Measurements from ENCODE around the gene FNDC3B.

FNDC3B gene

GRCh38 chr3:172343979-172344378, 304.6 kb downstream of the FNDC3B start:
- DNase-seq (ENCODE audit: low spot score) = no peak
- TF ChIP-seq CTCF (IDR thresholded peaks at IDR 0.05; ENCODE audit: extremely low read depth, missing control alignments) = no peak

- TF ChIP-seq CTCF (IDR thresholded peaks at IDR 0.05; ENCODE audit: extremely low read depth, missing control alignments) = no peak
Measured at GRCh38 chr3:172346161-172346560, 306.8 kb downstream of the FNDC3B start.

GRCh38 chr3:172347895-172348679, 308.7 kb downstream of the FNDC3B start:
- TF ChIP-seq CTCF (IDR thresholded peaks at IDR 0.05; ENCODE audit: extremely low read depth, missing control alignments) = no peak
- DNase-seq (ENCODE audit: low spot score) = no peak

More at GRCh38 chr3:172346161-172346560, 306.8 kb downstream of the FNDC3B start:
- DNase-seq (ENCODE audit: low spot score) = no peak

GRCh38 chr3:172351895-172352466, 312.6 kb downstream of the FNDC3B start:
- no peak for TF ChIP-seq CTCF (IDR thresholded peaks at IDR 0.05; ENCODE audit: extremely low read depth, missing control alignments)
- no peak for DNase-seq (ENCODE audit: low spot score)

- no peak for DNase-seq (ENCODE audit: low spot score)
- no peak for TF ChIP-seq CTCF (IDR thresholded peaks at IDR 0.05; ENCODE audit: extremely low read depth, missing control alignments)
Measured at GRCh38 chr3:172352786-172353185, 313.4 kb downstream of the FNDC3B start.

- no peak for DNase-seq (ENCODE audit: low spot score)
- no peak for TF ChIP-seq CTCF (IDR thresholded peaks at IDR 0.05; ENCODE audit: extremely low read depth, missing control alignments)
Measured at GRCh38 chr3:172354931-172355499, 315.6 kb downstream of the FNDC3B start.

GRCh38 chr3:172355836-172356235, 316.5 kb downstream of the FNDC3B start:
- TF ChIP-seq CTCF (IDR thresholded peaks at IDR 0.05; ENCODE audit: extremely low read depth, missing control alignments) = no peak
- DNase-seq (ENCODE audit: low spot score) = no peak

All from GM20000 (cell line).